GM19023 (cell line): ENCODE results near the gene IFNB1.

Experiments used
- ATAC-seq: cut with Tn5 transposase; IDR thresholded peaks from one replicate; pipeline ENCODE4 v1.9.1; 2021; ENCODE audit warnings: mild to moderate bottlenecking, moderate library complexity; ENCODE audit not compliant: unreplicated experiment

The IFNB1 gene

DNA sequence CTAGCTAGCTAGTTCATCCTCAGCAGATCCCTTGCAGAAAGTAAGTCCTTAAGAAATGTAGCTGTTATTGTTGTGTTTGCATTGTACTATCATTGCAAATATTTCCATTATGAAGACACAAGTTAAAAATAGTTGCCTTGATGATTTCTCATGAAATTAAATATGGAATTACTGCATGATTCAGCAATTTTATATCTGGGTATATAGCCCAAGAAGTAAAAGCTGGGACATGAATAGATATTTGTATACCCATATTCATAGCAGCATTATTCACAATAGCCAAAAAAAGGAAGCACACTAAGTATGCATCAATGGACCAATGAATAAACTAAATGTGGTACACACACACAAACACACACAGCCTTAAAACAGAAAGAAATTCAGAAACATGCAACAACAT lies 6.8 kb downstream of the IFNB1 start:
- ATAC-seq = no peak

DNA sequence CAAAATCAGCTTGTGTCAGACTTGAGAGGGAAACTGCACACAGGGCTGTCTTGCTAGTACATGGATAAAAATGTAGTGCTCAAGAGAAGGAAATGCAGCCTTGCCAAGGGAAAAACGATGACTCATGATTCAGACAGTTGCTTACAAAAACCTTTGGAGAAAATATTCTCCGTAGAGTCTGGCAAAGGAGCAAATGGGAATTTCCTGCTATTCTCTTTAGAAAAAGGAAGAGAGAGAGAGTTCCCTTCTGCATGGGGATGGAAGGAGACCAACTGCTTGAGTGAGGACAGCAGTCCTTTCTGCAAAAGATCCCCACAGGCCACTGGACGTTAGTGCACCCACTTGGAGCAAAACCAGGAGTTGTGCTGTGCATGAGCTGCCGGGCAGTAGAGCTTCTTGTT lies 7.6 kb downstream of the IFNB1 start:
- no peak for ATAC-seq

- no peak for ATAC-seq
These were observed 16.7 kb downstream of the IFNB1 start for GRCh38 chr9:21060919-21061561.

DNA sequence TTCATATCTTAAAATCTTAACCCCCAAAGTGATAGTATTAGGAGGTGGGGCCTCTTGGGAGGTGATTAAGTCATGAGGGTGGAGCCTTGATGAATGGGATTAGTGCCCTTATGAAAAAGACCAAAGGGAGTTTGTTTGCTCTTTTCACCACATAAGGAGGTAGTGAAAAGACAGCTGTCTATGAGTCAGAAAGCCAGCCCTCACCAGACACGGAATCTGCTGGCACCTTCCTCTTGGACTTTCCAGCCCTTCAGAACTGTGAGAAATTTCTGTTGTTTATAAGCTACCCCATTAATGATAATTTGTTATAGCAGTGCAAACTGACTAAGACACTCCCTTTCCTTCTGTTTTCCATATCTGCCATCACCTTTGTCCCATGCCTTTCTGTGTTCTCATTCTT lies 20.8 kb downstream of the IFNB1 start:
- no peak for ATAC-seq

DNA sequence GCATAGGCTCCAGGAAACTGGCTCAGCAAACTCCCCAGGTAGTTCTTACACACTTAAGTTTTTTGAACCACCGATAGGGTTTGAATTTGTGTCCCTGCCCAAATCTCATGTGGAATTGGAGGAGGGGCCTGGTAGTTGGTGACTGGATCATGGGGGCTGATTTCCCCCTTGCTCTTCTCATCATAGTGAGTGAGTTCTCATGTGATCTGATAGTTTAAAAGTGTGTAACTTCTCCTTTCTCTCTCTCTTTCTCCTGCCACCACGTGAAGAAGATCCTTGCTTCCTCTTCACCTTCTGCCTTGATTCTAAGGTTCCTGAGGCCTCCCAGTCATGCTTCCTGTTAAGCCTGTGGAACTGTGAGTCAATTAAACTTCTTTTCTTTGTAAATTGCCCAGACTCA lies 23.9 kb downstream of the IFNB1 start:
- ATAC-seq = no peak

- ATAC-seq = no peak
These were observed 30.5 kb downstream of the IFNB1 start for GRCh38 chr9:21047281-21047691.

DNA sequence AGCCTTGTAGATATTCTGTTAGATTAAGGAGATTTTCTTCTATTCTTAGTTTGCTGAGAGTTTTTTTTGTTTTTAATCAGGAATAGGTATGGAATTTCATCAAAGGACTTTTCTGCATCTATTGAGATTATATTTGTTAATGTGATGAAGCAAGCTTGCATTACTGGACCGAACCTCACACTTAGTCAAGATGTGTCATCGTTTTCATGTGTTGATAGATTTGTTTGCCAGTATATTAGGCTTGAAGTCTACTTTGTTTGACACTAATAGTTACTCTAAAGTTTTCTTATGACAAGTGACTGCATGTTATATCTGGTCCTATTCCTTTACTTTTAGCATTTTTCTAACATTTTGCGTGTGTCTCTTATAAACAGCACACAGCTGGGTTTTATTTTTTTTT lies 33.9 kb downstream of the IFNB1 start:
- no peak for ATAC-seq

DNA sequence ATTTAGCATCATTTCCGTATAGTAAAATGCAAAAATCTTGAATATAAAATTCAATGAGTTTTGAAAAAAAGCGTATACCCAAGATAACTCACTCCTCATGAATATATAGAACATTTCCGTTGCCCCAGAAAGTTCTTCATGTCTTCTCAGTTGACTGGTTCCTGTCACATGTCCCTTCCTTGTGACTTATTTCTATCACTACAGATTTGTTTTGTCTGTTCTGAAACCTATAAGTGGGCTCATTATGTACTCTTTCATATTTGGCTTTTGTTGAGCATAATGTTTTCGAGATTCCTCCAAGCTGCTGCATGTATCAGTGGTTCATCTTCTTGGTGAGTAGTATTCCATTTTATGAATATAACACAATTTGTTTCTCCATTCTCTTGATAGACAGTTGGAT lies 35.3 kb downstream of the IFNB1 start:
- ATAC-seq = no peak

- no peak for ATAC-seq
These were observed 38.4 kb downstream of the IFNB1 start for GRCh38 chr9:21039302-21039701.

DNA sequence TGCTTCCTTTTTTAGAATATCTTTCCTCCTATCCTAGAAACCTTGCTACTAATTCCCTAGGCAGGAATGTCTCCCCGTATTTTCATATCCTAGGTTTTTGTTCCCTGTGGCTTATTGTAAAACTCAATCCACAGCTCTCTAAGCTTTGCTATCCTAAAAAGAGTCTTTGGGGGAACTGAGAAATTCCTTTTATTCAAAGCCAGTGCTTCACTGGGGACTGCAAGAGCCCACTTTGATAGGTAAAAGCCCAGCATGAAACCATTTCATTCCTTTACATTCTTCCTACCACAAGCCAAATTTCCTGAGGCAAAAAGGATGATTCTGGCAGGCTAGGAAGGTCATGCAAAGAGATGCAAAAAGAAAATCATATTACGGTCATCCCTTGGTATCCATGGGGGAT lies 40.5 kb downstream of the IFNB1 start:
- ATAC-seq = no peak

GRCh38 chr9:21031808-21032183 lies 45.9 kb downstream of the IFNB1 start:
- no peak for ATAC-seq

- ATAC-seq = peak; percentile 80
These were observed 46.5 kb downstream of the IFNB1 start, which contains the start of gene HACD4 for GRCh38 chr9:21031091-21031807. Gene HACD4, minus strand, starts transcription at chr9:21031640. Its CDS starts 50 bp downstream, at chr9:21031590.

DNA sequence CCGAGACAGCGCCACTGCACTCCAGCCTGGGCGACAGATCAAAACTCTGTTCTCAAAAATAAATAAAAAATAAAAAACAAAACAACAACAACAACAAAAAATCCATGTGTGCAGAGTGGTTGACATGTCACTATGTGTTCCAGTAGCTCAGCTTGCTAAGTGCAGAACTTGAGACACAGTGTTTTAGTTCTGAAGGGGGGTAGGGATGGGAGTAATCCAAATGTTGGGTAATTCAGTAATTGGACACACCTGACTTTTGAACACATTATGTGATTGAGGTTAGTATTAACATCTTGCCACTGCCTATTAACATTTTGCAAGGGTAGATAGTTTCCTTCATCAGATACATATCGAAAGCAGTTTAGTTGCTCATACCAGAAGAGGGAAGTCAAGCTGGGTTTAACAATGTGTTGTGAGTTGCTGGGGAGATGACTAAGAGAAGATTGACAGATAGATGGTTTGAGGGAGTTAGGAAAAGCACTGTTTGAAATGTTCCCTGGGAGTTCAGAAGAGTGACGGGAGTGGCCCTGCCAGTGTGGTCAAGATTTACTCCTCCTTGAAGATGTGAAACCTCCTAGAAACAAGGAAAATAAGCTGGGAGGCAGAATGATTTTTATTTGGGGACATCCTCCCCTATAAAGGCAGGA lies 47.2 kb downstream of the IFNB1 start:
- ATAC-seq = peak; percentile 65

DNA sequence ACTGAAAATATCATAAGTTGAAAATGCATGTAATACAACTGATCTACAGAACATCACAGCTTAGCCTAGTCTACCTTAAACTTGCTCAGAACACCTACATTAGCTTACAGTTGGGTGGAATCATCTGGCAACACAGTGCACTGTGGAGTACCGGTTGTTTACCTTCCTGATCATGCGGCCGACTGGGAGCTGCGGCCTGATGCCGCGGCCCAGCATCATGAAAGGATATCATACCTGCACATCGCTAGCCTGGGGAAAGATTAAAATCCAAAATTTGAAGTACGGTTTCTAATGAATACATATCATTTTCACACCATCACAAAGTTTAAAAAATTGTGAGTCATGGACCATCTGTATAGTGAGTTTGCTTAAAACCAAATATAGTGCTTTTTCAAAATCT lies 48.1 kb downstream of the IFNB1 start:
- no peak for ATAC-seq

- ATAC-seq = no peak
These were observed 49.3 kb downstream of the IFNB1 start for GRCh38 chr9:21028466-21028865.

DNA sequence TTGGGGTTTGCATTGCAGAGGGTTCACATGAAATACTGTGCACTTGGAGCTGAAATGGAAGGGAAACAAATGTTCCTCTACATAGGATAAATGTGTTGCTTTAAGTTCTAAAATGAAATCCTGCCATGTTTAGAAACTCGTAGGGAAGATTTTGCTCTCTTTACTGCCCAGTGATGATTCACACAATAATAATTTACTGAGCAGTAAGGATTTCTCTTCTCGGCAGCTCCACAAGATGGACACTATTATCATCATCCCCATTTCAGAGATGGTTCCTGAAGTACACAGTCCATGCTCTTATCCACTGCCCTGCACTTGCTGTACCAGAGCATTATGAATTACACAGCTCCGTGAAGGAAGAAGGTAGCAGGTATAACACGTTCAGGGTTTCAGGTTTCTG lies 50.4 kb downstream of the IFNB1 start:
- ATAC-seq = no peak
